DMS79 (cell line): ENCODE measurements around the gene SLC25A18.

Experiments
- DNase-seq: peaks from one replicate; lab custom pipeline; 2025; lab: John Stamatoyannopoulos, UW

Gene SLC25A18

GRCh38 chr22:17570851-17571631 is 7.7 kb downstream of the SLC25A18 start:
- DNase-seq = no peak

GRCh38 chr22:17575151-17575550 is 11.9 kb downstream of the SLC25A18 start:
- DNase-seq = no peak

GRCh38 chr22:17575681-17576080 is 12.4 kb downstream of the SLC25A18 start:
- DNase-seq = no peak

- peak; percentile 18 for DNase-seq
Measured at GRCh38 chr22:17576470-17576869, 13.2 kb downstream of the SLC25A18 start.

GRCh38 chr22:17578136-17578754 is 14.9 kb downstream of the SLC25A18 start:
- no peak for DNase-seq

GRCh38 chr22:17579535-17579981 is 16.3 kb downstream of the SLC25A18 start:
- DNase-seq = no peak

- DNase-seq = no peak
Measured at GRCh38 chr22:17580441-17581031, 17.2 kb downstream of the SLC25A18 start.

- no peak for DNase-seq
Measured at GRCh38 chr22:17581056-17581455, 17.8 kb downstream of the SLC25A18 start.

GRCh38 chr22:17581631-17582030 is 18.3 kb downstream of the SLC25A18 start:
- no peak for DNase-seq

GRCh38 chr22:17583151-17583550 is 19.9 kb downstream of the SLC25A18 start:
- no peak for DNase-seq

- no peak for DNase-seq
Measured at GRCh38 chr22:17586831-17587440, 23.6 kb downstream of the SLC25A18 start.

- DNase-seq = no peak
Measured at GRCh38 chr22:17587629-17588028, 24.3 kb downstream of the SLC25A18 start.

- no peak for DNase-seq
Measured at GRCh38 chr22:17588606-17589005, 25.3 kb downstream of the SLC25A18 start.

- no peak for DNase-seq
Measured at GRCh38 chr22:17589810-17590375, 26.6 kb downstream of the SLC25A18 start.

GRCh38 chr22:17590586-17590985 is 27.3 kb downstream of the SLC25A18 start:
- no peak for DNase-seq

GRCh38 chr22:17592201-17592600 is 28.9 kb downstream of the SLC25A18 start:
- DNase-seq = no peak

- no peak for DNase-seq
Measured at GRCh38 chr22:17596226-17596625, 32.9 kb downstream of the SLC25A18 start.

GRCh38 chr22:17597217-17597616 is 33.9 kb downstream of the SLC25A18 start:
- no peak for DNase-seq

- DNase-seq = no peak
Measured at GRCh38 chr22:17598318-17598717, 35.0 kb downstream of the SLC25A18 start.

GRCh38 chr22:17601031-17601430 is 37.7 kb downstream of the SLC25A18 start:
- no peak for DNase-seq

- no peak for DNase-seq
Measured at GRCh38 chr22:17603668-17604067, 40.4 kb downstream of the SLC25A18 start.

GRCh38 chr22:17606496-17606895 is 43.2 kb downstream of the SLC25A18 start:
- DNase-seq = no peak
